Liver (tissue), 3 donors: ENCODE measurements around the gene EVPLL.

Experiments
- CTCF ChIP-seq: fragments of 150-350 bp; IDR thresholded peaks from 2 replicates; pipeline ENCODE4 v1.5.1; 2017; ENCODE audit warnings: improper control_type of control experiment, low read depth, low read length; ENCODE audit not compliant: missing input control
- EGR1 ChIP-seq, 2 donors: IDR thresholded peaks; 2 replicates each; pipeline ENCODE4 v1.6.1; 2016 to 2018; ENCODE audit warnings: antibody characterized with exemption in 2 of 2, low read depth in 2 of 2
- FOXA1 ChIP-seq: IDR thresholded peaks from 2 replicates; pipeline ENCODE4 v1.6.1; 2016; ENCODE audit warnings: antibody characterized with exemption
- RAD21 ChIP-seq, 2 donors: IDR thresholded peaks; 2 replicates each; pipeline ENCODE4 v1.6.1; 2016; ENCODE audit warnings: antibody characterized with exemption in 2 of 2, mild to moderate bottlenecking in 2 of 2
- TAF1 ChIP-seq: conservative IDR thresholded peaks from 2 replicates; pipeline ENCODE4 v1.6.1; 2016; ENCODE audit warnings: antibody characterized with exemption, mild to moderate bottlenecking
- TF ChIP-seq, protein P1 (sequence below): IDR thresholded peaks from 2 replicates; pipeline ENCODE4 v1.6.1; 2016; ENCODE audit warnings: antibody characterized with exemption
- donor health status: healthy.
- donor health status: healthy.

- TF ChIP-seq FOXA1 (no peak), TAF1 (no peak), CTCF (no peak), RAD21 (IDR thresholded peaks at IDR 0.05) (no peak), EGR1 (IDR thresholded peaks at IDR 0.05; ENCODE audit: low read depth in 2 of 2) (no peak)
- TF ChIP-seq, protein P1, sequence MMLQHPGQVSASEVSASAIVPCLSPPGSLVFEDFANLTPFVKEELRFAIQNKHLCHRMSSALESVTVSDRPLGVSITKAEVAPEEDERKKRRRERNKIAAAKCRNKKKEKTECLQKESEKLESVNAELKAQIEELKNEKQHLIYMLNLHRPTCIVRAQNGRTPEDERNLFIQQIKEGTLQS, result no peak
Measured at GRCh38 chr17:18328643-18329204, 48.9 kb upstream of the EVPLL start.
